NT2/D1 (cell line): ENCODE data around the gene CLCNKB.

Experiments used
- YY1 ChIP-seq: IDR thresholded peaks from 2 replicates; pipeline ENCODE4 v1.6.1; 2011; ENCODE audit not compliant: insufficient read length, insufficient read depth
- ZNF274 ChIP-seq: IDR thresholded peaks from 2 replicates; pipeline ENCODE4 v1.6.1; 2011; ENCODE audit warnings: mild to moderate bottlenecking, low read depth, low read length

DNA sequence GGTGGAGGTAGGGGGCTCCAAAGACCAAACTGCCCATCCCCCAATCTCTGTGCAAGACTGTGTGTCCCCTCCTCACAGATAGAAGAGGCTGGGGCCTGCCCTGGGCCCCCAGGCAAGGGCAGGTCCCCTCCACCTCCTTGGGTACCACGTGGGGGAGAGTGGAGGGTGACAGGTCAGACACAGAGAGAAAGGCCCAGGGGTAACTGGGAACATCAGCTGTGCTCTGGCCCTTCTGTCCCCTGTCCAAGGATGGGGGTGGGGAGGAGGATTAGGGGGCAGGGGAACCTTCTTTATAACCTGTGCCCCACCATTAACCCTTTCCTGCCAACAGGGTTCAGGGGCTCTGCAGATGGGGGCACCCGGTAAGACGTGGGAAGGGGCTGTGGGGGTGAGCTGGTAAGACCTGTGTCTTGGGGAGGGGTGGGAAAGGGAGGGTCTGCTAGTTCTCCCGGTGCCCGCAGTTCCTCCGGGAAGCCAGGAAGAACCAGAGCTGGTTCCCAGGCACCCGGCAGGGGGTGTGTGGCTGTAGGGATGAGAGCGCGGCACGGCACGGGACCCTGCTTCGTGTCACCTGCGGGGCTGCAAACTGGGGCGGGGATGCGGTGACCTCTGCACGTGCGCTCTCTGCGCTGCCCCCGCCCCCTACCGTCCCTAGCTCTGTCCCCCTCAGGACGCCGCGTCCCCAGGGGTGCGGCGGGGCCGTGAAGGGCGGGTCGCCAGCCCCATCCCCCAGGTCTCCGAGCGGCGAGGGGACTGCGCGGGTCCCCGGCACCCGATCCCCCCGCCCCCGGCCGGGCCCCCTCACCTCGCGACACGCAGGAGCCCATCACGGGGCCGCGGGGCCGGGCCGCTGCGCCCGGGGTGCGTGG, 29.3 kb downstream of the CLCNKB start:
- no peak for TF ChIP-seq YY1
- TF ChIP-seq ZNF274, result no peak
